Measurements from ENCODE around the gene TTLL5. TPM values are rescaled to one million over a fixed set of nuclear protein-coding genes. Genes with fewer than 3 reads are reported as not detected.

TTLL5 gene
- total and polyA plus RNA-seq, 10 of the 15 experiments (the other 5 are each of a cell fraction or from before 2014, with no cell fraction given), result 3.2 to 25.9 (median 13.8) TPM

- ChIA-PET RAD21 (ENCODE audit: unreplicated experiment) (no interaction called here), SMC1A (ENCODE audit: uncharacterized antibody, unreplicated experiment) (interaction anchor here (0.5 to 3.4 kb wide), 2 partner anchors 10 to 509 kb away, joined by 3 to 8 read pairs; no protein-coding TSS in a partner anchor), CTCF (interaction anchor here (1.3 to 7.1 kb wide), 3 partner anchors 11 to 65 kb away, joined by 3 to 54 read pairs (median 13); partner anchors contain the start of gene TGFB3), POLR2A (no interaction called here)
- FAIRE-seq, result no peak
- WGBS (ENCODE audit: insufficient coverage, insufficient replicate concordance, low lambda C conversion rate, missing lambda C conversion rate), result 76% methylated on average over 9 of the region's 10 CpGs
- H3K79me2 ChIP-seq (ENCODE audit: control insufficient read depth, insufficient read depth, low read length), result no peaks in the 10 kb centered on the region
- H3K4me3 ChIP-seq, result no peak overlapping the region
- H4K20me1 ChIP-seq (ENCODE audit: control insufficient read depth, insufficient read depth), result no peaks in the 10 kb centered on the region
- H3K4me1 ChIP-seq (ENCODE audit: control insufficient read depth, insufficient read depth, low read length), result peaks cover 9% of the 10 kb centered on the region
- H3K27ac ChIP-seq (ENCODE audit: control insufficient read depth, insufficient read depth), result no peak overlapping the region
- intact Hi-C loops (cut with micrococcal nuclease; ENCODE audit: unreplicated experiment) (no loop called here), in situ Hi-C loops (cut with MboI) (no loop called here)
- no TSS peak for BruUV-seq (replicated peaks)
- H2AFZ ChIP-seq (ENCODE audit: control insufficient read depth, low read depth, low read length), result 0 out of 2 replicates have a peak overlapping the region, but pooled peaks have one; percentile 19
- peak overlapping the region; percentile 13; the same call in 1 of the 2 replicates for H3K4me2 ChIP-seq (ENCODE audit: control insufficient read depth, insufficient read depth)
- H3K9me3 ChIP-seq (replicated peaks; ENCODE audit: control insufficient read depth, insufficient read depth, low read length), result no peaks in the 10 kb centered on the region
- no peaks in the 10 kb centered on the region for H3K27me3 ChIP-seq (replicated peaks in 1 of 2; ENCODE audit: control insufficient read depth in 2 of 2, insufficient read depth in 2 of 2, low read length in 1 of 2)
- DNase-seq (ENCODE audit: low read depth, low spot score), result no peak
- ATAC-seq, result no peak
- no peak overlapping the region for H3K9ac ChIP-seq (ENCODE audit: control insufficient read depth, insufficient read depth, low read length)
- no peaks in the 10 kb centered on the region; a peak in 1 of 4 replicates for H3K36me3 ChIP-seq (ENCODE audit: control insufficient read depth in 2 of 2, insufficient read depth in 2 of 2, low read length in 1 of 2)
- no peak for TF ChIP-seq RB1 (IDR thresholded peaks at IDR 0.05; ENCODE audit: borderline replicate concordance)
- TF ChIP-seq WRNIP1 (IDR thresholded peaks at IDR 0.05; ENCODE audit: borderline replicate concordance, low read depth, low read length), result no peak
- TF ChIP-seq ZNF384 (IDR thresholded peaks at IDR 0.05; ENCODE audit: borderline replicate concordance, low read depth, low read length), result no peak
- no peak for TF ChIP-seq E2F4 (IDR thresholded peaks at IDR 0.05; ENCODE audit: low read depth, low read length)
- no peak for TF ChIP-seq MYB (IDR thresholded peaks at IDR 0.05; ENCODE audit: borderline replicate concordance, low read depth, low read length)
- no peak for TF ChIP-seq MXI1 (IDR thresholded peaks at IDR 0.05; ENCODE audit: low read depth, low read length)
- TF ChIP-seq MTA3 (IDR thresholded peaks at IDR 0.05; ENCODE audit: borderline replicate concordance, low read length), result no peak
- no peak for TF ChIP-seq HDAC2 (IDR thresholded peaks at IDR 0.05)
- TF ChIP-seq BHLHE40 (IDR thresholded peaks at IDR 0.05; ENCODE audit: borderline replicate concordance in 1 of 2, low read depth in 2 of 2, low read length in 1 of 2), result no peak
- no peak for TF ChIP-seq SREBF1 (IDR thresholded peaks at IDR 0.05; ENCODE audit: low read length)
- no peak for TF ChIP-seq CREB1 (IDR thresholded peaks at IDR 0.05; ENCODE audit: low read depth)
- TF ChIP-seq, protein P1, sequence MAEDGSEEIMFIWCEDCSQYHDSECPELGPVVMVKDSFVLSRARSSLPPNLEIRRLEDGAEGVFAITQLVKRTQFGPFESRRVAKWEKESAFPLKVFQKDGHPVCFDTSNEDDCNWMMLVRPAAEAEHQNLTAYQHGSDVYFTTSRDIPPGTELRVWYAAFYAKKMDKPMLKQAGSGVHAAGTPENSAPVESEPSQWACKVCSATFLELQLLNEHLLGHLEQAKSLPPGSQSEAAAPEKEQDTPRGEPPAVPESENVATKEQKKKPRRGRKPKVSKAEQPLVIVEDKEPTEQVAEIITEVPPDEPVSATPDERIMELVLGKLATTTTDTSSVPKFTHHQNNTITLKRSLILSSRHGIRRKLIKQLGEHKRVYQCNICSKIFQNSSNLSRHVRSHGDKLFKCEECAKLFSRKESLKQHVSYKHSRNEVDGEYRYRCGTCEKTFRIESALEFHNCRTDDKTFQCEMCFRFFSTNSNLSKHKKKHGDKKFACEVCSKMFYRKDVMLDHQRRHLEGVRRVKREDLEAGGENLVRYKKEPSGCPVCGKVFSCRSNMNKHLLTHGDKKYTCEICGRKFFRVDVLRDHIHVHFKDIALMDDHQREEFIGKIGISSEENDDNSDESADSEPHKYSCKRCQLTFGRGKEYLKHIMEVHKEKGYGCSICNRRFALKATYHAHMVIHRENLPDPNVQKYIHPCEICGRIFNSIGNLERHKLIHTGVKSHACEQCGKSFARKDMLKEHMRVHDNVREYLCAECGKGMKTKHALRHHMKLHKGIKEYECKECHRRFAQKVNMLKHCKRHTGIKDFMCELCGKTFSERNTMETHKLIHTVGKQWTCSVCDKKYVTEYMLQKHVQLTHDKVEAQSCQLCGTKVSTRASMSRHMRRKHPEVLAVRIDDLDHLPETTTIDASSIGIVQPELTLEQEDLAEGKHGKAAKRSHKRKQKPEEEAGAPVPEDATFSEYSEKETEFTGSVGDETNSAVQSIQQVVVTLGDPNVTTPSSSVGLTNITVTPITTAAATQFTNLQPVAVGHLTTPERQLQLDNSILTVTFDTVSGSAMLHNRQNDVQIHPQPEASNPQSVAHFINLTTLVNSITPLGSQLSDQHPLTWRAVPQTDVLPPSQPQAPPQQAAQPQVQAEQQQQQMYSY (CRISPR knock-in tag; IDR thresholded peaks at IDR 0.05), result no peak
- no peak for TF ChIP-seq CBX5 (IDR thresholded peaks at IDR 0.05; ENCODE audit: low read depth)
- no peak for TF ChIP-seq CTCF (IDR thresholded peaks at IDR 0.05 in 2 of 3, conservative IDR thresholded peaks at IDR 0.05 in 1 of 3; ENCODE audit: control insufficient read depth in 2 of 3, extremely low read depth in 1 of 3, insufficient read depth in 1 of 3, low read depth in 3 of 3, low read length in 3 of 3)
- TF ChIP-seq IKZF1 (conservative IDR thresholded peaks at IDR 0.05), result no peak
- TF ChIP-seq, protein P2, sequence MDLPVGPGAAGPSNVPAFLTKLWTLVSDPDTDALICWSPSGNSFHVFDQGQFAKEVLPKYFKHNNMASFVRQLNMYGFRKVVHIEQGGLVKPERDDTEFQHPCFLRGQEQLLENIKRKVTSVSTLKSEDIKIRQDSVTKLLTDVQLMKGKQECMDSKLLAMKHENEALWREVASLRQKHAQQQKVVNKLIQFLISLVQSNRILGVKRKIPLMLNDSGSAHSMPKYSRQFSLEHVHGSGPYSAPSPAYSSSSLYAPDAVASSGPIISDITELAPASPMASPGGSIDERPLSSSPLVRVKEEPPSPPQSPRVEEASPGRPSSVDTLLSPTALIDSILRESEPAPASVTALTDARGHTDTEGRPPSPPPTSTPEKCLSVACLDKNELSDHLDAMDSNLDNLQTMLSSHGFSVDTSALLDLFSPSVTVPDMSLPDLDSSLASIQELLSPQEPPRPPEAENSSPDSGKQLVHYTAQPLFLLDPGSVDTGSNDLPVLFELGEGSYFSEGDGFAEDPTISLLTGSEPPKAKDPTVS (IDR thresholded peaks at IDR 0.05; ENCODE audit: low read depth, low read length), result no peak
Measured at GRCh38 chr14:75917322-75917945, 256.4 kb downstream of the TTLL5 start.
